ENCODE data around the gene SCAMP2. TPM values are rescaled to one million over a fixed set of nuclear protein-coding genes. Genes with fewer than 3 reads are reported as not detected.
A peak's percentile ranks its signal among the peaks of the same experiment; 100 is the strongest.

SCAMP2 gene
- total RNA-seq, 1 donor from 2014 or later, result 56.4 TPM

GRCh38 chr15:74913041-74913440 is 39.9 kb upstream of the SCAMP2 start:
- TF ChIP-seq EZH2 (IDR thresholded peaks at IDR 0.05; ENCODE audit: insufficient read depth, low read length) (no peak), CTCF (IDR thresholded peaks at IDR 0.05; ENCODE audit: insufficient read depth, low read depth, low read length) (no peak)
- no peak overlapping the region for H3K4me2 ChIP-seq (ENCODE audit: low read length)
- H3K4me3 ChIP-seq (ENCODE audit: insufficient read depth, low read depth, low read length), result no peak overlapping the region
- H2AFZ ChIP-seq (ENCODE audit: low read depth, low read length), result no peak overlapping the region
- FAIRE-seq (no peak), DNase-seq (ENCODE audit: low read depth) (no peak)
- no peak overlapping the region for H3K4me3 Mint-ChIP-seq (ENCODE audit: unreplicated experiment)
- H3K9me3 Mint-ChIP-seq (ENCODE audit: unreplicated experiment), result no peaks in the 10 kb centered on the region
- H3K36me3 ChIP-seq (ENCODE audit: insufficient read depth, low read length), result peaks cover 21% of the 10 kb centered on the region
- no peaks in the 10 kb centered on the region for H3K79me2 ChIP-seq (ENCODE audit: insufficient read depth, low read length)
- H3K27ac ChIP-seq (ENCODE audit: low read depth, low read length), result no peak overlapping the region
- H3K4me1 ChIP-seq (ENCODE audit: insufficient read depth, low read length), result no peaks in the 10 kb centered on the region
- H3K36me3 Mint-ChIP-seq (ENCODE audit: low read depth, unreplicated experiment), result peaks cover 13% of the 10 kb centered on the region
- no peaks in the 10 kb centered on the region for H3K27me3 Mint-ChIP-seq (ENCODE audit: low read depth, unreplicated experiment)
- H3K9me3 ChIP-seq (ENCODE audit: insufficient read depth, low read depth, low read length), result no peaks in the 10 kb centered on the region
- no peaks in the 10 kb centered on the region for H3K27me3 ChIP-seq (ENCODE audit: insufficient read depth, low read length)
- H3K9ac ChIP-seq (ENCODE audit: low read length), result no peak overlapping the region
- no peak overlapping the region for H3K27ac Mint-ChIP-seq (ENCODE audit: unreplicated experiment)
- H4K20me1 ChIP-seq (ENCODE audit: insufficient read depth, low read length), result no peaks in the 10 kb centered on the region
- no peaks in the 10 kb centered on the region for H3K4me1 Mint-ChIP-seq (ENCODE audit: low read depth, unreplicated experiment)

- no peak overlapping the region for H3K9ac ChIP-seq (ENCODE audit: low read length)
- no peaks in the 10 kb centered on the region for H3K9me3 Mint-ChIP-seq (ENCODE audit: unreplicated experiment)
- no peak overlapping the region for H3K4me3 ChIP-seq (ENCODE audit: insufficient read depth, low read depth, low read length)
- peaks cover 24% of the 10 kb centered on the region for H3K79me2 ChIP-seq (ENCODE audit: insufficient read depth, low read length)
- H4K20me1 ChIP-seq (ENCODE audit: insufficient read depth, low read length), result peaks cover 18% of the 10 kb centered on the region
- peaks cover 18% of the 10 kb centered on the region for H3K4me1 ChIP-seq (ENCODE audit: insufficient read depth, low read length)
- DNase-seq (ENCODE audit: low read depth), result no peak
- no peak overlapping the region for H2AFZ ChIP-seq (ENCODE audit: low read depth, low read length)
- no peaks in the 10 kb centered on the region for H3K27me3 Mint-ChIP-seq (ENCODE audit: low read depth, unreplicated experiment)
- FAIRE-seq, result no peak
- no peak overlapping the region for H3K27ac ChIP-seq (ENCODE audit: low read depth, low read length)
- no peaks in the 10 kb centered on the region for H3K27me3 ChIP-seq (ENCODE audit: insufficient read depth, low read length)
- H3K36me3 ChIP-seq (ENCODE audit: insufficient read depth, low read length), result peaks cover 19% of the 10 kb centered on the region
- peaks cover 21% of the 10 kb centered on the region for H3K4me1 Mint-ChIP-seq (ENCODE audit: low read depth, unreplicated experiment)
- H3K4me3 Mint-ChIP-seq (ENCODE audit: unreplicated experiment), result no peak overlapping the region
- no peak overlapping the region for H3K27ac Mint-ChIP-seq (ENCODE audit: unreplicated experiment)
- H3K36me3 Mint-ChIP-seq (ENCODE audit: low read depth, unreplicated experiment), result peaks cover 17% of the 10 kb centered on the region
- no peak overlapping the region for H3K4me2 ChIP-seq (ENCODE audit: low read length)
- H3K9me3 ChIP-seq (ENCODE audit: insufficient read depth, low read depth, low read length), result no peaks in the 10 kb centered on the region
- TF ChIP-seq EZH2 (IDR thresholded peaks at IDR 0.05; ENCODE audit: insufficient read depth, low read length) (no peak), CTCF (IDR thresholded peaks at IDR 0.05; ENCODE audit: insufficient read depth, low read depth, low read length) (no peak)
These were observed 35.5 kb upstream of the SCAMP2 start for GRCh38 chr15:74908635-74909034.

- Histone ChIP-seq H3K4me2 (ENCODE audit: low read length) (peak overlapping the region; percentile 98), H3K79me2 (ENCODE audit: insufficient read depth, low read length) (peaks cover 24% of the 10 kb centered on the region), H4K20me1 (ENCODE audit: insufficient read depth, low read length) (peaks cover 27% of the 10 kb centered on the region), H3K27ac (ENCODE audit: low read depth, low read length) (peak overlapping the region; percentile 82), H3K36me3 (ENCODE audit: insufficient read depth, low read length) (peaks cover 25% of the 10 kb centered on the region), H2AFZ (ENCODE audit: low read depth, low read length) (peak overlapping the region; percentile 99), H3K4me1 (ENCODE audit: insufficient read depth, low read length) (peaks cover 19% of the 10 kb centered on the region), H3K9me3 (ENCODE audit: insufficient read depth, low read depth, low read length) (no peaks in the 10 kb centered on the region), H3K4me3 (ENCODE audit: insufficient read depth, low read depth, low read length) (peak overlapping the region; percentile 83), H3K9ac (ENCODE audit: low read length) (peak overlapping the region; percentile 94), H3K27me3 (ENCODE audit: insufficient read depth, low read length) (no peaks in the 10 kb centered on the region)
- Mint-ChIP-seq H3K4me1 (ENCODE audit: low read depth, unreplicated experiment) (peaks cover 23% of the 10 kb centered on the region), H3K27ac (ENCODE audit: unreplicated experiment) (peak overlapping the region; percentile 98), H3K4me3 (ENCODE audit: unreplicated experiment) (peak overlapping the region; percentile 96), H3K36me3 (ENCODE audit: low read depth, unreplicated experiment) (peaks cover 17% of the 10 kb centered on the region), H3K27me3 (ENCODE audit: low read depth, unreplicated experiment) (no peaks in the 10 kb centered on the region), H3K9me3 (ENCODE audit: unreplicated experiment) (no peaks in the 10 kb centered on the region)
- TF ChIP-seq CTCF (IDR thresholded peaks at IDR 0.05; ENCODE audit: insufficient read depth, low read depth, low read length) (no peak), EZH2 (IDR thresholded peaks at IDR 0.05; ENCODE audit: insufficient read depth, low read length) (no peak)
- DNase-seq (ENCODE audit: low read depth) (no peak), FAIRE-seq (no peak)
These were observed 34.2 kb upstream of the SCAMP2 start for GRCh38 chr15:74907163-74907870.

Data from astrocyte (in vitro differentiated cells and primary cell).